ENCODE measurements around the gene TOR1B.
A peak's percentile ranks its signal among the peaks of the same experiment; 100 is the strongest.

DNA sequence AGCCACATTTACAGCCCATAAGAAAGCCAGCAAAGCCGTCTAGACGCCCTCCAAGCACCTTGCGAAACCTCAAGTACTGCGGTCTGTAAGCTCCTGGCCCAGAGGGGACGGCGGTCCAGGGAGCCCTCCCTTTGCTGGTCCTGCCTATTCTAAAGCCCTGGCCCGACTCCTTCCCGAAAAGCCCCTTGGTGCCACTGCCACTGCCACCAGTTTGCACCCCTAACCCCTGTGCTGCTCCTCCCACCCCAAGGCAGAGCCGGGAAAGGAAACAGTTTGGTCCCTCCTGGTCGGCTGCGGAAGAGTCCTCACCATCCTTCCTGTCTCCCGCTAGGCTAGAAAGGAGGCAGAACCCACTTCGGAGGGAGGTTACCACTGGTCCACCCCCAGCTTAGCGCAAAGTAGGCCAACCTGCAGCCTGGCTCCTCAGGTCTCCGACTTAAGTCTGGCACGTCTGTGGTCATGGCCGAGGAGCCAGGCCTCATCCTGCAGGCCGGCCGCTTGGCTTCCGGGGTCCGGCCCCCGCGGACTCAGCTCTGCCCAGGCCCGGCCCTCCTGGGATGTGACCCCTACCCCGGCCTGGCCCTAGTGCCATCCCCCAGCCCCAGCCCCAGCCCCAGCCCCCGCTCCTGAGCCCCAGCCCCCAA is 20.0 kb downstream of the TOR1B start:
- TF ChIP-seq POLR2A (IDR thresholded peaks at IDR 0.05; ENCODE audit: extremely low read depth, insufficient read length), result peak; percentile 36
- TF ChIP-seq, protein P1, sequence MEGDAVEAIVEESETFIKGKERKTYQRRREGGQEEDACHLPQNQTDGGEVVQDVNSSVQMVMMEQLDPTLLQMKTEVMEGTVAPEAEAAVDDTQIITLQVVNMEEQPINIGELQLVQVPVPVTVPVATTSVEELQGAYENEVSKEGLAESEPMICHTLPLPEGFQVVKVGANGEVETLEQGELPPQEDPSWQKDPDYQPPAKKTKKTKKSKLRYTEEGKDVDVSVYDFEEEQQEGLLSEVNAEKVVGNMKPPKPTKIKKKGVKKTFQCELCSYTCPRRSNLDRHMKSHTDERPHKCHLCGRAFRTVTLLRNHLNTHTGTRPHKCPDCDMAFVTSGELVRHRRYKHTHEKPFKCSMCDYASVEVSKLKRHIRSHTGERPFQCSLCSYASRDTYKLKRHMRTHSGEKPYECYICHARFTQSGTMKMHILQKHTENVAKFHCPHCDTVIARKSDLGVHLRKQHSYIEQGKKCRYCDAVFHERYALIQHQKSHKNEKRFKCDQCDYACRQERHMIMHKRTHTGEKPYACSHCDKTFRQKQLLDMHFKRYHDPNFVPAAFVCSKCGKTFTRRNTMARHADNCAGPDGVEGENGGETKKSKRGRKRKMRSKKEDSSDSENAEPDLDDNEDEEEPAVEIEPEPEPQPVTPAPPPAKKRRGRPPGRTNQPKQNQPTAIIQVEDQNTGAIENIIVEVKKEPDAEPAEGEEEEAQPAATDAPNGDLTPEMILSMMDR (IDR thresholded peaks at IDR 0.05; ENCODE audit: low read depth, low read length), result no peak

All from NB4 (cell line).